ENCODE results near the gene PON2. TPM values are rescaled to one million over a fixed set of nuclear protein-coding genes. Genes with fewer than 3 reads are reported as not detected.

Gene PON2
- total RNA-seq, 2 donors from 2014 or later = 66.3 to 66.8 TPM

GRCh38 chr7:95368235-95368634 is 66.6 kb downstream of the PON2 start:
- no peaks in the 10 kb centered on the region for H3K4me1 ChIP-seq (ENCODE audit: control insufficient read depth, insufficient read depth, low read length)
- no peak overlapping the region for H3K27ac Mint-ChIP-seq
- no peaks in the 10 kb centered on the region for H3K27me3 Mint-ChIP-seq (ENCODE audit: insufficient read depth)

GRCh38 chr7:95367606-95368005 is 67.2 kb downstream of the PON2 start:
- Histone ChIP-seq H3K36me3 (ENCODE audit: control insufficient read depth, insufficient read depth, low read length) (no peaks in the 10 kb centered on the region), H3K27ac (ENCODE audit: low read depth, low read length) (no peak overlapping the region), H3K4me3 (ENCODE audit: low read length) (no peak overlapping the region), H3K27me3 (ENCODE audit: control insufficient read depth, insufficient read depth, low read length, poor library complexity, severe bottlenecking) (no peaks in the 10 kb centered on the region), H3K4me1 (ENCODE audit: control insufficient read depth, insufficient read depth, low read length) (no peaks in the 10 kb centered on the region), H3K9ac (ENCODE audit: extremely low read depth, low read length, poor library complexity, severe bottlenecking) (no peak overlapping the region), H3K9me3 (ENCODE audit: control insufficient read depth, low read length) (no peaks in the 10 kb centered on the region)
- Mint-ChIP-seq H3K27ac (no peak overlapping the region), H3K4me3 (no peak overlapping the region), H3K9me3 (no peaks in the 10 kb centered on the region), H3K4me1 (no peaks in the 10 kb centered on the region), H3K27me3 (ENCODE audit: insufficient read depth) (no peaks in the 10 kb centered on the region), H3K36me3 (ENCODE audit: low read depth) (no peaks in the 10 kb centered on the region)
- TF ChIP-seq CTCF (conservative IDR thresholded peaks at IDR 0.05) = no peak
- WGBS, 2 experiments (ENCODE audit: insufficient coverage in 1 of 2, insufficient read length in 1 of 2) = 100% methylated on average over 1 of the region's 1 CpG
- no peak for DNase-seq

More at GRCh38 chr7:95368235-95368634, 66.6 kb downstream of the PON2 start:
- TF ChIP-seq CTCF (conservative IDR thresholded peaks at IDR 0.05) = no peak
- H3K36me3 ChIP-seq (ENCODE audit: control insufficient read depth, insufficient read depth, low read length) = no peaks in the 10 kb centered on the region
- no peaks in the 10 kb centered on the region for H3K27me3 ChIP-seq (ENCODE audit: control insufficient read depth, insufficient read depth, low read length, poor library complexity, severe bottlenecking)
- H3K36me3 Mint-ChIP-seq (ENCODE audit: low read depth) = no peaks in the 10 kb centered on the region
- no peak overlapping the region for H3K27ac ChIP-seq (ENCODE audit: low read depth, low read length)
- 85 to 100% methylated on average over 3 of the region's 3 CpGs for WGBS, 2 experiments (ENCODE audit: insufficient coverage in 1 of 2, insufficient read length in 1 of 2)
- H3K9me3 Mint-ChIP-seq = no peaks in the 10 kb centered on the region
- no peaks in the 10 kb centered on the region for H3K9me3 ChIP-seq (ENCODE audit: control insufficient read depth, low read length)
- no peak for DNase-seq
- H3K4me1 Mint-ChIP-seq = no peaks in the 10 kb centered on the region
- H3K4me3 Mint-ChIP-seq = no peak overlapping the region
- H3K9ac ChIP-seq (ENCODE audit: extremely low read depth, low read length, poor library complexity, severe bottlenecking) = no peak overlapping the region
- no peak overlapping the region for H3K4me3 ChIP-seq (ENCODE audit: low read length)

GRCh38 chr7:95365151-95365550 is 69.7 kb downstream of the PON2 start:
- Histone ChIP-seq H3K4me1 (ENCODE audit: control insufficient read depth, insufficient read depth, low read length) (no peaks in the 10 kb centered on the region), H3K27me3 (ENCODE audit: control insufficient read depth, insufficient read depth, low read length, poor library complexity, severe bottlenecking) (no peaks in the 10 kb centered on the region), H3K36me3 (ENCODE audit: control insufficient read depth, insufficient read depth, low read length) (no peaks in the 10 kb centered on the region), H3K9me3 (ENCODE audit: control insufficient read depth, low read length) (no peaks in the 10 kb centered on the region), H3K4me3 (ENCODE audit: low read length) (no peak overlapping the region), H3K9ac (ENCODE audit: extremely low read depth, low read length, poor library complexity, severe bottlenecking) (no peak overlapping the region), H3K27ac (ENCODE audit: low read depth, low read length) (no peak overlapping the region)
- H3K4me3 Mint-ChIP-seq = no peak overlapping the region
- 96 to 100% methylated on average over 1 of the region's 1 CpG for WGBS, 2 experiments (ENCODE audit: insufficient coverage in 1 of 2, insufficient read length in 1 of 2)
- H3K36me3 Mint-ChIP-seq (ENCODE audit: low read depth) = no peaks in the 10 kb centered on the region
- no peaks in the 10 kb centered on the region for H3K4me1 Mint-ChIP-seq
- H3K27me3 Mint-ChIP-seq (ENCODE audit: insufficient read depth) = no peaks in the 10 kb centered on the region
- H3K27ac Mint-ChIP-seq = no peak overlapping the region
- no peaks in the 10 kb centered on the region for H3K9me3 Mint-ChIP-seq
- no peak for TF ChIP-seq CTCF (conservative IDR thresholded peaks at IDR 0.05)
- no peak for DNase-seq
